ENCODE measurements around the gene GSX2.
"Not testable (repeated sequence)": the region's sequence is repeated elsewhere in the genome, so short reads cannot be mapped to it uniquely, and the experiment has no call there.

DNA sequence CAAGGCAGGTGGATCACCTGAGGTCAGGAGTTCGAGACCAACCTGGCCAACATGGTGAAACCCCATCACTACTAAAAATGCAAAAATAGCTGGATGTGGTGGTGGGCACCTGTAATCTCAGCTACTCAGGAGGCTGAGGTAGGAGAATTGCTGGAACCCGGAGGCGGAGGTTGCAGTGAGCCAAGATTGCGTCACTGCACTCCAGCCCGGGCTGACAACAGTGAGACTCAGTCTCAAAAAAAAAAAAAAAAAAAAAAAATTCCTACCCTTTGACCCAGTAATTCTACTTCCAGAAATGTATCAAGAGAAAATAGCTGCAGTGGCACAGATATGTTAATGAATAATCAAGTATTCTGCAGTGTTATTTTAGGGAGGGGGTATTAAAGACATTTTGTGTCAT is 46.6 kb upstream of the GSX2 start:
- TF ChIP-seq POLR2A (IDR thresholded peaks at IDR 0.05): not testable (repeated sequence)
- TF ChIP-seq, protein P1, sequence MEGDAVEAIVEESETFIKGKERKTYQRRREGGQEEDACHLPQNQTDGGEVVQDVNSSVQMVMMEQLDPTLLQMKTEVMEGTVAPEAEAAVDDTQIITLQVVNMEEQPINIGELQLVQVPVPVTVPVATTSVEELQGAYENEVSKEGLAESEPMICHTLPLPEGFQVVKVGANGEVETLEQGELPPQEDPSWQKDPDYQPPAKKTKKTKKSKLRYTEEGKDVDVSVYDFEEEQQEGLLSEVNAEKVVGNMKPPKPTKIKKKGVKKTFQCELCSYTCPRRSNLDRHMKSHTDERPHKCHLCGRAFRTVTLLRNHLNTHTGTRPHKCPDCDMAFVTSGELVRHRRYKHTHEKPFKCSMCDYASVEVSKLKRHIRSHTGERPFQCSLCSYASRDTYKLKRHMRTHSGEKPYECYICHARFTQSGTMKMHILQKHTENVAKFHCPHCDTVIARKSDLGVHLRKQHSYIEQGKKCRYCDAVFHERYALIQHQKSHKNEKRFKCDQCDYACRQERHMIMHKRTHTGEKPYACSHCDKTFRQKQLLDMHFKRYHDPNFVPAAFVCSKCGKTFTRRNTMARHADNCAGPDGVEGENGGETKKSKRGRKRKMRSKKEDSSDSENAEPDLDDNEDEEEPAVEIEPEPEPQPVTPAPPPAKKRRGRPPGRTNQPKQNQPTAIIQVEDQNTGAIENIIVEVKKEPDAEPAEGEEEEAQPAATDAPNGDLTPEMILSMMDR (IDR thresholded peaks at IDR 0.05): not testable (repeated sequence)
